GM23248 (cell line): ENCODE results near the gene FRY. TPM values are rescaled to one million over a fixed set of nuclear protein-coding genes. Genes with fewer than 3 reads are reported as not detected.
A peak's percentile ranks its signal among the peaks of the same experiment; 100 is the strongest.

Source experiments
- DNase-seq: peaks from one replicate; pipeline ENCODE4 v3.0.0-alpha.2; 2015
- H2AFZ ChIP-seq: fragments of 200-600 bp; sonication (generic); 2 replicates; pipeline ENCODE4 v1.6.1; 2016; ENCODE audit warnings: antibody characterized with exemption
- H3F3A ChIP-seq: fragments of 200-600 bp; sonication (generic); 2 replicates; pipeline ENCODE4 v1.6.1; 2016; ENCODE audit warnings: mild to moderate bottlenecking, antibody characterized with exemption, mixed run types; ENCODE audit not compliant: insufficient read depth
- H3K27ac ChIP-seq: fragments of 200-600 bp; sonication (generic); 2 replicates; pipeline ENCODE4 v1.5.1; 2016; ENCODE audit warnings: mild to moderate bottlenecking
- H3K27me3 ChIP-seq: fragments of 200-600 bp; sonication (generic); replicated peaks from 2 replicates; pipeline ENCODE4 v1.6.1; 2016; ENCODE audit warnings: mild to moderate bottlenecking; ENCODE audit not compliant: insufficient read depth
- H3K36me3 ChIP-seq: fragments of 200-600 bp; sonication (generic); 2 replicates; pipeline ENCODE4 v1.6.1; 2016; ENCODE audit warnings: low read depth, mild to moderate bottlenecking
- H3K4me1 ChIP-seq: fragments of 200-600 bp; sonication (generic); 2 replicates; pipeline ENCODE4 v1.6.1; 2016; ENCODE audit warnings: mild to moderate bottlenecking; ENCODE audit not compliant: insufficient read depth
- H3K4me2 ChIP-seq: fragments of 200-600 bp; sonication (generic); one replicate; pipeline ENCODE4 v1.6.1; 2016; ENCODE audit warnings: mild to moderate bottlenecking; ENCODE audit not compliant: unreplicated experiment
- H3K4me3 ChIP-seq: fragments of 200-600 bp; sonication (generic); 2 replicates; pipeline ENCODE4 v1.5.1; 2016; ENCODE audit warnings: mild to moderate bottlenecking
- H3K79me2 ChIP-seq: fragments of 200-600 bp; sonication (generic); 2 replicates; pipeline ENCODE4 v1.6.1; 2016; ENCODE audit warnings: mild to moderate bottlenecking; ENCODE audit not compliant: insufficient read depth
- H3K9ac ChIP-seq: fragments of 200-600 bp; sonication (generic); 2 replicates; pipeline ENCODE4 v1.6.1; 2016; ENCODE audit warnings: mild to moderate bottlenecking
- H3K9me2 ChIP-seq: fragments of 200-600 bp; sonication (generic); 2 replicates; pipeline ENCODE4 v1.6.1; 2016; ENCODE audit warnings: mixed run types, mild to moderate bottlenecking, moderate library complexity; ENCODE audit not compliant: insufficient read depth
- H3K9me3 ChIP-seq: fragments of 200-600 bp; sonication (generic); one replicate; pipeline ENCODE4 v1.6.1; 2017; ENCODE audit warnings: low read depth
- H4K20me1 ChIP-seq: fragments of 200-600 bp; sonication (generic); 2 replicates; pipeline ENCODE4 v1.6.0; 2016; ENCODE audit not compliant: insufficient read depth
- EZH2 ChIP-seq: fragments of 200-600 bp; sonication (generic); IDR thresholded peaks from 2 replicates; pipeline ENCODE4 v1.6.1; 2018; ENCODE audit warnings: antibody characterized with exemption, mild to moderate bottlenecking; ENCODE audit not compliant: insufficient read depth, poor library complexity, severe bottlenecking
- EZH2phosphoT487 ChIP-seq: fragments of 200-600 bp; sonication (generic); IDR thresholded peaks from 2 replicates; pipeline ENCODE4 v1.6.1; 2018; ENCODE audit warnings: antibody characterized with exemption, moderate library complexity, mild to moderate bottlenecking, low read depth; ENCODE audit not compliant: insufficient read depth
- WGBS, 2 experiments: methylation state at CpG; one replicate each; pipeline ENCODE4 v1.1.6; 2015 to 2017; ENCODE audit warnings: low lambda C conversion rate in 2 of 2, low coverage in 1 of 2; ENCODE audit errors: missing lambda C conversion rate in 2 of 2; 5-methylcytosine and 5-hydroxymethylcytosine counted together
- in situ Hi-C: fragments of 300-500 bp; cut with MboI; formaldehyde crosslinking; loops from 2 replicates; pipeline ENCODE4 v1.15.0; 2020
- polyA plus RNA-seq: library from polyadenylated mRNA; unstranded; fragments of >200 nt; fragmentation: Nextera tagmentation; extraction: Ambion mirVana; gene quantifications from 2 replicates; pipeline ENCODE4 v1.2.1, GENCODE V29; 2016
- total RNA-seq: library from RNA; depleted of rRNA; stranded (reverse); fragments of >200 nt; shearing (Covaris generic); gene quantifications from 2 replicates; pipeline ENCODE4 v1.2.3, GENCODE V29; 2014

The FRY gene
- total and polyA plus RNA-seq, 2 experiments from 2014 or later = 2.2 to 4.3 TPM

- Histone ChIP-seq H3K4me1 (peaks cover 27% of the 10 kb centered on the region), H3K4me2 (peak overlapping the region; percentile 73), H3K4me3 (peak overlapping the region; percentile 54), H3K79me2 (no peaks in the 10 kb centered on the region), H3F3A (peaks cover 31% of the 10 kb centered on the region), H3K9ac (peak overlapping the region; percentile 60), H3K36me3 (no peaks in the 10 kb centered on the region), H3K9me2 (no peaks in the 10 kb centered on the region), H4K20me1 (no peaks in the 10 kb centered on the region), H3K27ac (peak overlapping the region; percentile 91), H2AFZ (0 out of 2 replicates have a peak overlapping the region, but pooled peaks have one; percentile 14), H3K9me3 (no peaks in the 10 kb centered on the region), H3K27me3 (no peaks in the 10 kb centered on the region)
- DNase-seq = peak; percentile 83
- WGBS, 2 experiments = 34 to 35% methylated on average over 3 of the region's 3 CpGs
- TF ChIP-seq EZH2 = no peak
- no peak for TF ChIP-seq EZH2phosphoT487
- in situ Hi-C loops = no loop called here
These were observed 180.8 kb downstream of the FRY start for GRCh38 chr13:32212421-32212820.

DNA sequence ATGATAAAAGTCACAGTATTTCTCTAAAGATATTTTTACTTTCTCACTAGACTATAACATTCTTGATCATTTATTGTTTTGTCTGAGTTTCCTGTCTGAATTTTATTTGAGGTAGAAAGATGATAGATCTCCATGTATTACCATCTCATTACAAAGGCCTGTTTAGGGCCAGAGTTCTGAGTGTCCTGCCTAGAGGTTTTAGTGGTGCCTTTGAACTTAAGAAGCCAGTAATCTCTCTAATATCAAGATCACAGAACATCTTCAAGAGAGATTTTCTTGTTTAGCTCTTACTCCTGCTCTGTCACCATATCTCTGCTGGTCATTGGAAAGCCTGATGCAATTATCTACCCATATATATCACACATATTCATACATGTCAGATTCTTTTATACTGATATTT, 182.1 kb downstream of the FRY start:
- H3K9me2 ChIP-seq = no peaks in the 10 kb centered on the region
- H3K79me2 ChIP-seq = no peaks in the 10 kb centered on the region
- in situ Hi-C loops = no loop called here
- H3K4me1 ChIP-seq = peaks cover 27% of the 10 kb centered on the region
- peak overlapping the region; percentile 73 for H3K4me2 ChIP-seq
- H3F3A ChIP-seq = peaks cover 31% of the 10 kb centered on the region
- H3K9me3 ChIP-seq = no peaks in the 10 kb centered on the region
- peak overlapping the region; percentile 91; the same call in 1 of the 2 replicates for H3K27ac ChIP-seq
- H3K36me3 ChIP-seq = no peaks in the 10 kb centered on the region
- H4K20me1 ChIP-seq = no peaks in the 10 kb centered on the region
- DNase-seq = no peak
- no peak overlapping the region for H2AFZ ChIP-seq
- H3K4me3 ChIP-seq = no peak overlapping the region
- no peaks in the 10 kb centered on the region for H3K27me3 ChIP-seq
- no peak overlapping the region for H3K9ac ChIP-seq
- TF ChIP-seq EZH2phosphoT487 (no peak), EZH2 (no peak)

DNA sequence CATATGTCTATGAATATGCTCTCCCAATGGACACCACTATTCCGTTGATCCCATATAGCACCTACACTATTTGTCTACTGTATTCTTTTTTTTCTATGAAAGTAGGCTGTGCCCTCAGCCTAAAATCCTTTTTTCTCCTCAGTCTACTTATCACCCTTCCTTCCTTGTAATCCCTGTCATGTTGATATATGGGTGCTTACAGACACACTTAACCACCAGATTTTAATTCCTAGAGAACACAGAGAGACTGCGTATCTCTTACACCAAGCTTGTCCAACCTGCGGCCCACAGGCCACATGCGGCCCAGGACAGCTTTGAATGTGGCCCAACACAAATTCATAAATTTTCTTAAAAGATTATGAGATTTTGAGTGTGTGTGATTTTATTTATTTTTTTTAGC, 182.5 kb downstream of the FRY start:
- H3K4me2 ChIP-seq = no peak overlapping the region
- H3K27me3 ChIP-seq = no peaks in the 10 kb centered on the region
- whole genome bisulfite sequencing, 2 experiments = 96 to 97% methylated on average over 4 of the region's 4 CpGs
- H3K79me2 ChIP-seq = no peaks in the 10 kb centered on the region
- H3K9me2 ChIP-seq = no peaks in the 10 kb centered on the region
- H3K36me3 ChIP-seq = no peaks in the 10 kb centered on the region
- peaks cover 31% of the 10 kb centered on the region for H3F3A ChIP-seq
- H3K4me1 ChIP-seq = peaks cover 27% of the 10 kb centered on the region
- no peak overlapping the region for H3K9ac ChIP-seq
- no peak for TF ChIP-seq EZH2phosphoT487
- TF ChIP-seq EZH2 = no peak
- H3K9me3 ChIP-seq = no peaks in the 10 kb centered on the region
- no peaks in the 10 kb centered on the region for H4K20me1 ChIP-seq
- DNase-seq = no peak
- no peak overlapping the region for H3K4me3 ChIP-seq
- no peak overlapping the region for H3K27ac ChIP-seq
- in situ Hi-C loops = no loop called here
- H2AFZ ChIP-seq = no peak overlapping the region

- no peaks in the 10 kb centered on the region for H3K79me2 ChIP-seq
- in situ Hi-C loops = no loop called here
- DNase-seq = no peak
These were observed 184.7 kb downstream of the FRY start for GRCh38 chr13:32216281-32216680.

More at GRCh38 chr13:32216281-32216680, 184.7 kb downstream of the FRY start:
- no peaks in the 10 kb centered on the region for H3K9me2 ChIP-seq
- TF ChIP-seq EZH2phosphoT487 = no peak
- no peak for TF ChIP-seq EZH2
- no peaks in the 10 kb centered on the region for H3K27me3 ChIP-seq
- 95% methylated on average over 5 of the region's 5 CpGs for WGBS, 2 experiments
- peaks cover 23% of the 10 kb centered on the region for H3K4me1 ChIP-seq
- H3F3A ChIP-seq = peaks cover 22% of the 10 kb centered on the region
- no peak overlapping the region for H3K4me2 ChIP-seq
- no peaks in the 10 kb centered on the region for H3K36me3 ChIP-seq
- no peaks in the 10 kb centered on the region for H3K9me3 ChIP-seq
- H3K9ac ChIP-seq = no peak overlapping the region
- no peak overlapping the region for H2AFZ ChIP-seq
- H3K27ac ChIP-seq = no peak overlapping the region
- no peak overlapping the region for H3K4me3 ChIP-seq
- no peaks in the 10 kb centered on the region for H4K20me1 ChIP-seq
